NCI-H146 (cell line): ENCODE results near the gene DCC.
"Not testable (repeated sequence)": the region's sequence is repeated elsewhere in the genome, so short reads cannot be mapped to it uniquely, and the experiment has no call there.

ENCODE experiments used
- DNase-seq: peaks from one replicate; lab custom pipeline; 2025; lab: John Stamatoyannopoulos, UW

Gene DCC

GRCh38 chr18:52345428-52345827 is 5.4 kb downstream of the DCC start:
- no peak for DNase-seq

DNA sequence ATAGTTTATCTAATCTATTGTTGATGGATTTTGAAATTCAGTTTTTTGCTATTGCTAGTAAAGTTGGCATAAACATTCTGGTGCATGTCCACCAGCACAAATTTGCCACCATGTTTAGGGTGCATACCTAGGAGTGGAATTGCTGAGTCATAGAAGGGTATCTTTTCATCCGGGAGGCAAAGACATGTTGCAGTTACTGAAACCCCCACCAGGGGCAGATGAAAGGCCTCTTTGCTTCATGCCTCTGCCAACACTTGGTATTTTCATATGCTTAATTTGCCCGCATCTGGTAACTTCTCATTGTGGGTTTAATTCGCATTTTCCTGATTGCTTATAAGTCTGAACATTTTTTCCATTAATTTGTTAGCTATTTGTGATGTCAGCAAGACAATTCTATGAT is 8.2 kb downstream of the DCC start:
- peak; percentile 22 for DNase-seq

DNA sequence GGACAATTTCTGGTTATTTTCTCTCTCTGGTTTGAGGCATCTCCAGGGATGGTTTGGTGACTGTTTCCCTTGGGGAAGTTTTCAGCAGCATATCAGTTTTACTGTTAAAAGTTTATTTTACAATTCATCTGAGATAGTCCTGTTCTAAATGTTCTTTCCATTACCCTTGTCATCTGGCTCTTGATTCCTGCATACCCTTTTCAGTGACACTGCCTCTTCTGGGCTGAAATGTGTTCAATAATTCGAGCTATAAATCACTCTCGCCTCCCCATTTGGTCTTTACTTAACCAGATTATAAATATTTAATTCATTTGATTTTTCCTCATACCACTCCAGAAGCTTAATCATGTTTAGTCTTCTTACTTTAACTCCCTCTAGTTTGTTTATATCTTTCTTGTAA is 9.5 kb downstream of the DCC start:
- no peak for DNase-seq

GRCh38 chr18:52352920-52353319 is 12.9 kb downstream of the DCC start:
- DNase-seq: no peak

- DNase-seq: no peak
These were observed 13.6 kb downstream of the DCC start for GRCh38 chr18:52353589-52353988.

- no peak for DNase-seq
These were observed 23.9 kb downstream of the DCC start for GRCh38 chr18:52363861-52364260.

GRCh38 chr18:52366851-52367250 is 26.9 kb downstream of the DCC start:
- DNase-seq: not testable (repeated sequence)

DNA sequence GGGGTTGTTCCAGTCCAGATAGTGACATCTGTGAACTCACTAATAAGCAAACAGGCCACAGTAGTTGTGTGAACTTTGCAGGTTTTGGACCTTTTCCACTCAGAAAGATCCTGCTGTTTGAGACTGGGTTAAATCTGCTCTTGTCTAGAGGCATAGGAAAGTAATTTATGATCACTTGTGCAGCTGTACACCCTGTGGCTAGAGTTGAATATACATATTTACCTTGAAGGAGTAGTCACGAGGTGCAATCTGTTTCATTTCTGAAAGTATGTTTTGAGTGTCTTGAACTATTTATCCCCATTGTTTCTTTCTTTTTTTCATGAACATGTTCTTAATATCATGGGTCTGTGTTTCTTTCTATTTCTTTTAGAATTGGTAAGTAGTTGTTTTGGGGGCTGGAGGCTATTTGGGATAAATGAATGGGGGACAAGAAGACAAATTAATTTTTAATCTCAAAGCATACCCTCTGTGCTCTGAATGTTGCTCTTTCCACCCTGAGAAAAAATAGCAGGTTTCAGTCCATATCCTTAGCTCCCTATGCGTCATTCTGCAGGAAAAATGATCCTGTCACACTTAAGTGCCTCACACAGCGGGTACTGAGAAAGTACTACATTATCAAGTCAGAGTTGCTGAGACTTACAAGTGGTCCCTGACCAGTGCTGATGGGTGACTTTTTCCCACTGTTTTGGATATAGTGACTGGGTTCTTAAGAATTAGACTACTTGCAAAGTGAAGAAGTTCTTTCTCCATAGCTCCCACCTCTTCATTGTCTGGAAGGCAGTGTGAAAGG is 28.2 kb downstream of the DCC start:
- DNase-seq: no peak

- no peak for DNase-seq
These were observed 30.8 kb downstream of the DCC start for GRCh38 chr18:52370841-52371240.

DNA sequence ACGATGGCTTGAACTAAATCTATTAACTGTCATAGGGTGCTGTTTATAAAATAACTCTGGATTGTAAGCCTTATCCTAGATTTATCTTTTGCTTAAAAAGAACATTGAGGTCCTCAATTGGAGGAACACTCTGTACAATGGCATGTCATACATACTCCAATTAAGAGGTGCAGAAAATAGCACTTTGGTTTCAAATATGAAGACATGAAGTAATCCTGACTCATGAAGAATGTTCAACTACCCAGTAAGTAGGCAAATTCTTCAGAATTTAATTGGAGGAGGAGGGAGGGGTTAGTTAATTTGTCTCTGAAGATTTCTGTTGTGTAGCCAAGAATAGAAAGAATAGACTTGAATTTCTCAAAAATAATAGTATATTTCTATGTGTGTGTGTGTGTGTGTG is 36.1 kb downstream of the DCC start:
- DNase-seq: no peak

GRCh38 chr18:52377094-52377493 is 37.1 kb downstream of the DCC start:
- DNase-seq: no peak

- no peak for DNase-seq
These were observed 46.3 kb downstream of the DCC start for GRCh38 chr18:52386306-52386705.

DNA sequence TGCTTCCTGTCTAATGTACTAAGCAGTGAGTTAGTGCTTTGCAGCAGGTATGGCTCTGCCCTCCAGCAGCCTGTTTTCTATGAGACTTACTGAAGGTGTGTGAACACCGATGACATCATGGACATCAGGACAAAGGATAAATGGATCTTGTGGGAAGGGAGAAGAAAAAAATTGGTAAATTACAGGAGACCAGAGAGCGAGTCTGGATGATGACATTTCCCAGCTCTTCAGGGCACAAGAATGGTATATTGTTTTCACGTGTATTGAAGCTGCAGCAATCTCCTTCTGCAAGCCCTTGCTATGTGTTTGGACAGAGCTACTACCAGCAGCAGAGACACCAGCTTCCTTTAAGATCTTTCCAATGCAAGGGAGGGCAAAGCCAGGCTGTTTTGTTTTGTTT is 47.2 kb downstream of the DCC start:
- DNase-seq: peak; percentile 23

- DNase-seq: no peak
These were observed 52.0 kb downstream of the DCC start for GRCh38 chr18:52391810-52392559.

DNA sequence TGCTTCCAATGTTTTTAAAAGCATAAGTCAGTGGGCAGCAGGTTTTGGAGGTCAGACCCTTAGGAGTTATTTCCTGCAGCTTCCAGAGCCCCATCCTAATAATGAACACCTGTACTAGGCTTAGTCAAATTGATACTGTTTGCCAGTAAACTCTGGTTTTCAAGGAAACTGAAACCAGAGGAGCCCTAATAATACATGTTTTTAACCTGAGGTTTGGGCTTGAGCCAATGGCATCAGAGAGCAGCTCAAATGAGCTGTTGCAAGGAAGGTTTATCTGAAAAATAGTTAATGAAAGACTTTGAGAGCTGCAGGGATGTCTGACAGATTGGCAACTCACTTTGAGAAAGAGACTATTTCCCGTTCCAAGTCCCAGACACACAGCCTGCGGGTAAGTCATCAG is 54.6 kb downstream of the DCC start:
- DNase-seq: no peak

- DNase-seq: no peak
These were observed 55.3 kb downstream of the DCC start for GRCh38 chr18:52395146-52395852.

- DNase-seq: no peak
These were observed 61.2 kb downstream of the DCC start for GRCh38 chr18:52401236-52401635.

GRCh38 chr18:52402814-52403213 is 62.8 kb downstream of the DCC start:
- no peak for DNase-seq

GRCh38 chr18:52403291-52404021 is 63.5 kb downstream of the DCC start:
- DNase-seq: no peak

DNA sequence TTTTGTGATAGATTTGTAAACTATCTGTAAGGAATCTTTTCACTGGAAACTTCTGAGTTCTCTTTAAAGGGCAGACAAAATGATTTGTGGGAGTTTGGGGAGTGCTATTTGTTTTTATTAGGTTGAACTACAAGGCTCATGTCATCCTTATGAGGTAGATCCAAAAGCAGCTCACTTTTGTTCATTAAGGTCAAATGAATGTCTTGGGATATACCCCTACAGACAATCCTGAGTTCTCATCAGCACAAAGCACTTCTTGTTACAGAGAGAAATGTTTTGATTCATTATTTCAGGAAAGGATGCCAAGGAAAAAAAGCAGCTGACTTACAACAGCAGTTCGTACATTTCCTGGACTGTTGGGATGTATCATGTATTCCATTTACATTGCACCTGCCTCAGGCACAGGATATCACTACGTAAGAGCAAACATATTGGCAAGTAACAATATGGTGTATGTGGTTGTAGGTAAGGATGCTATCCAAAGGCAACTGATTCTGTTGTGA is 68.9 kb downstream of the DCC start:
- DNase-seq: no peak

DNA sequence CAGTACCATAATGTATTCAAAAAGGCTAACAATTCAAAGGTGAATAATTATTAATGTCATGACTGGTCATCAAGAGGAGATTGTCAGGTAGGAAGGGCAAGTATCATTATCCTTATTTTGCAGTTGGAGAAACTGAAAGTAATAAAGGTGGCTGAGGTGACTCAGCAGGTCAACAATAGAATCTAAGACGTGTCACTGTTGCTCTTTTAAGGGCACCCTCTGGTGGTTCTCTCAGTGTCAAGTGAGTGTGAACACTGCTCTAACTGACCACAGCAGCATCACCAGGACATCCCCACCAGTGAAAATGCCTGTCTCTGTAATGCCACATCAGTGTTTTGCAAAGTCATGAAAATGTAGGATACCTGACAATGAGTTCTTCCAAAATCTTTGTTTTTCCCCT is 69.7 kb downstream of the DCC start:
- DNase-seq: peak; percentile 10

DNA sequence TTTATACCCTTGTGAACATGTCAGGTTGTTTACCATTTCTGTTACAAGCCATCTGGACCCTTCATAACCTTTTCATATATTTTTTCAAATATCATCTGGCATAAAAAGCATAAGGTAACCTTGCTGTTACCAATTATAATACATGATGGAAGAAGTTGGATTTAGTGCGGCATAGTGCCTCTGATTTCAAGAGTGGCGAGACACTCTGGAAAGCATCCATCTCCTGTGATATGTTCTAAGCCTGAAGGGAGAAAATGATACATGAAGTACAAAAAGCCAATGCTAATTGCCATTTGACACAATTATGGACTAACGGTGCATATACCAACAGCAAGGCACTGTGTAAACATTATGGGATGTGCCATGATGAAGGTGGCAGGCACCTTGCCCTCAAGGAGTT is 75.1 kb downstream of the DCC start:
- DNase-seq: no peak
